Activated T-cell treated with anti-CD3 and anti-CD28 coated beads, Interleukin-2, amount 50 U/mL, for 72 hours (primary cell): ENCODE data around the gene SHISA5. TPM values are rescaled to one million over a fixed set of nuclear protein-coding genes. Genes with fewer than 3 reads are reported as not detected.

Experiments used
- ATAC-seq, 2 donors: fragments of 150-1000 bp; cut with Tn5 transposase; replicated peaks in 1 of 2; 2 replicates each; pipeline ENCODE4 v1.10.0; 2021; ENCODE audit warnings: moderate library complexity in 2 of 2, mild to moderate bottlenecking in 1 of 2
- DNase-seq, 2 donors: peaks; one replicate each; pipeline ENCODE4 v3.0.0; 2021 to 2022; ENCODE audit warnings: mixed read lengths in 1 of 2
- H3K27ac Mint-ChIP-seq: one replicate; pipeline ENCODE4 v1.8.0; 2022; ENCODE audit warnings: mild to moderate bottlenecking, moderate library complexity, mixed read lengths
- H3K27me3 Mint-ChIP-seq: one replicate; pipeline ENCODE4 v1.8.0; 2022; ENCODE audit warnings: low read depth, mixed read lengths
- H3K36me3 Mint-ChIP-seq, 2 donors: one replicate each; pipeline ENCODE4 v1.8.0; 2022; ENCODE audit warnings: mixed read lengths in 2 of 2, mild to moderate bottlenecking in 1 of 2; ENCODE audit not compliant: insufficient read depth in 2 of 2
- H3K4me1 Mint-ChIP-seq: one replicate; pipeline ENCODE4 v1.8.0; 2022; ENCODE audit warnings: low read depth, mixed read lengths
- H3K4me3 Mint-ChIP-seq, 2 donors: one replicate each; pipeline ENCODE4 v1.8.0; 2022; ENCODE audit warnings: mild to moderate bottlenecking in 2 of 2, mixed read lengths in 2 of 2, moderate library complexity in 2 of 2
- H3K9me3 Mint-ChIP-seq, 2 donors: one replicate each; pipeline ENCODE4 v1.8.0; 2022; ENCODE audit warnings: mixed read lengths in 2 of 2
- total RNA-seq, 2 donors: library from RNA; stranded (reverse); gene quantifications; one replicate each; pipeline ENCODE4 v1.2.3, GENCODE V29; 2022

Gene SHISA5
- total RNA-seq, 2 donors from 2014 or later, result 69.3 to 101 TPM

- Mint-ChIP-seq H3K27me3 (no peaks in the 10 kb centered on the region), H3K4me1 (no peaks in the 10 kb centered on the region), H3K9me3 (no peaks in the 10 kb centered on the region), H3K4me3 (no peak overlapping the region), H3K27ac (no peak overlapping the region), H3K36me3 (peaks cover 0 to 5% of the 10 kb centered on the region in 2 donors)
- no peak for DNase-seq
- no peak for ATAC-seq
Measured at GRCh38 chr3:48459773-48460516, 44.0 kb downstream of the SHISA5 start.

DNA sequence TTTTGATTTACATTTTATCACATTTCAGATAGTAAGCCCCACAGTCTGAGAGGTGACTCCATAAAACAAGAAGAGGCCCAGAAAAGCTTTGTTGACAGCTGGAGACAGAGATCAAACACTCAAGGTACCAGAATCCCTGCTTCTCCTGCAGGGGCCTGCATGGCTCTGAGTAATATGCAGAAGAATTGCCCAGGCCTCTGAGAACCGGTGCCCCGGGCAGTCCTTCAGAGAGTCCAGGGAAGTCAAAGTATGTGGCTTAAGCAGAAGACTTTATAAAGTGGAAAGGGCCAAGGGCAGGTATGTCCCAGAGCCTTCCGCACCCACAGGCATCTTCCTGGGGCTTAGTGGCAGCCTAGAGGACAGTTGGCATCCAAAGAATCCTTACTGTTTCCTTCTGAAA lies 44.6 kb downstream of the SHISA5 start:
- ATAC-seq, result no peak
- no peak for DNase-seq
- Mint-ChIP-seq H3K27ac (no peak overlapping the region), H3K9me3 (no peaks in the 10 kb centered on the region), H3K4me3 (no peak overlapping the region), H3K4me1 (no peaks in the 10 kb centered on the region), H3K36me3 (peaks cover 0 to 5% of the 10 kb centered on the region in 2 donors), H3K27me3 (no peaks in the 10 kb centered on the region)

GRCh38 chr3:48456456-48456855 lies 47.5 kb downstream of the SHISA5 start:
- H3K9me3 Mint-ChIP-seq, result no peaks in the 10 kb centered on the region
- no peaks in the 10 kb centered on the region for H3K27me3 Mint-ChIP-seq
- ATAC-seq (no peak), DNase-seq (no peak)
- H3K4me1 Mint-ChIP-seq, result no peaks in the 10 kb centered on the region
- H3K27ac Mint-ChIP-seq, result no peak overlapping the region
- H3K36me3 Mint-ChIP-seq, result peaks cover 2 to 7% of the 10 kb centered on the region in 2 donors
- no peak overlapping the region for H3K4me3 Mint-ChIP-seq

GRCh38 chr3:48451270-48451669 lies 52.7 kb downstream of the SHISA5 start:
- no peak overlapping the region for H3K4me3 Mint-ChIP-seq
- H3K36me3 Mint-ChIP-seq, result peaks cover 6 to 14% of the 10 kb centered on the region in 2 donors
- no peaks in the 10 kb centered on the region for H3K9me3 Mint-ChIP-seq
- H3K4me1 Mint-ChIP-seq, result peaks cover 23% of the 10 kb centered on the region
- DNase-seq (no peak), ATAC-seq (no peak)
- no peak overlapping the region for H3K27ac Mint-ChIP-seq
- no peaks in the 10 kb centered on the region for H3K27me3 Mint-ChIP-seq

DNA sequence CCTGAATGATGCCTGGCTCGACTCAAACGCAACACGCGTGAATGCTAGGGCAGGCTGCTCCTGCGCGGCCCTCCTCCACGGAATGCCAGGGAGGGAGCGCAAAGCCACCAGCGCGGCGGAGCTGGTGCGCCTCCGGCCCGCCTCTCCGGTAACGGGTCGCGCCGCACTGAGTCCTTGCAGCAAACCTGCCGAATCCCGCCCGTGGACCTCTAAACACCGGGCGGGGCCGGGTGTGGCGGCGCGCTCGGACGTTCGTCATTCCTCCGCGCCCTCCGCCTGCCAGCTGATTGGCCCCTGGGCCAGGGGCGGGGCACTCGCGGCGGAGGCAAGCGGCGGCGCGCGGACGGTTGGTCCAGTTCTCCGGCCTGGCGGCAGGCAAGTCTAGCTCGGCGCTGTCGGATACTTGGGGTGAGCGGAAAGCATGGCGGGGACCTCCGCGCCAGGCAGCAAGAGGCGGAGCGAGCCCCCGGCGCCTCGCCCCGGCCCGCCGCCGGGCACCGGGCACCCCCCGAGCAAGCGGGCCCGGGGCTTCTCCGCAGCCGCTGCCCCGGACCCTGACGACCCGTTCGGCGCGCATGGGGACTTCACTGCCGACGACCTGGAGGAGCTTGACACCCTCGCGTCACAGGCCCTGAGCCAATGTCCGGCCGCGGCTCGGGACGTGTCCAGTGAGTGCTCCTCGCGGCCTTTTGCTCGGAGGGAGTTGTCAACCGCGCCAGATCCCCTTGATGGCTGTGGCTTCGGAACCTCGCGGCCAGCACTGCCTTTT lies 57.4 kb downstream of the SHISA5 start, which contains the start of gene ATRIP:
Gene ATRIP (plus strand): TSS at position 313 of the 769 bp plus-strand sequence. CDS start 109 bp downstream, at position 422.
- Mint-ChIP-seq H3K4me1 (peaks cover 54% of the 10 kb centered on the region), H3K27ac (peak within 1 kb of the TSS; percentile 66), H3K36me3 (peaks cover 7 to 16% of the 10 kb centered on the region in 2 donors), H3K27me3 (no peaks in the 10 kb centered on the region), H3K4me3 (peak within 1 kb of the TSS; percentile 95 to 100), H3K9me3 (no peaks in the 10 kb centered on the region)
- DNase-seq (peak; percentile 92 to 95), ATAC-seq (peak; percentile 96 to 99)

DNA sequence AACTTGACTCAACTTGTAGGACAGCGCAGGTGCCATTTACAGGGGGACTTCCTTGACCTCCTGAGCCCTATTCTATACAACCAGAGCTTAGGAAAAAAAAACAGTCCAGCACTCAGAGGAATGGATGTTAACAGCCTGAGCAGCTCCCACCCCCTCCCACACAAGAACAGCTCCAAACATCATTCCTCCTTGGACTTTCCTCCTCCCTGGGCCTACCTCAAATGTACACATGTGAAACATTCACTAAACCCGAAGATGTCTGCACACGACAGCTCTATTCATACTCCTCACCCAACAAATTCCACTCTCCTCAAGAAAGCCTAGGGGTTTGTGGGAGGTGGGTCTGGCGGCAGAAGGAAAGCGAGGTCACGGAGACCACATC lies 57.9 kb downstream of the SHISA5 start:
- Mint-ChIP-seq H3K27me3 (no peaks in the 10 kb centered on the region), H3K9me3 (no peaks in the 10 kb centered on the region), H3K27ac (peak overlapping the region; percentile 64), H3K4me3 (peak overlapping the region; percentile 95 to 100), H3K4me1 (peaks cover 58% of the 10 kb centered on the region), H3K36me3 (peaks cover 7 to 20% of the 10 kb centered on the region in 2 donors)
- DNase-seq (no peak), ATAC-seq (no peak)

DNA sequence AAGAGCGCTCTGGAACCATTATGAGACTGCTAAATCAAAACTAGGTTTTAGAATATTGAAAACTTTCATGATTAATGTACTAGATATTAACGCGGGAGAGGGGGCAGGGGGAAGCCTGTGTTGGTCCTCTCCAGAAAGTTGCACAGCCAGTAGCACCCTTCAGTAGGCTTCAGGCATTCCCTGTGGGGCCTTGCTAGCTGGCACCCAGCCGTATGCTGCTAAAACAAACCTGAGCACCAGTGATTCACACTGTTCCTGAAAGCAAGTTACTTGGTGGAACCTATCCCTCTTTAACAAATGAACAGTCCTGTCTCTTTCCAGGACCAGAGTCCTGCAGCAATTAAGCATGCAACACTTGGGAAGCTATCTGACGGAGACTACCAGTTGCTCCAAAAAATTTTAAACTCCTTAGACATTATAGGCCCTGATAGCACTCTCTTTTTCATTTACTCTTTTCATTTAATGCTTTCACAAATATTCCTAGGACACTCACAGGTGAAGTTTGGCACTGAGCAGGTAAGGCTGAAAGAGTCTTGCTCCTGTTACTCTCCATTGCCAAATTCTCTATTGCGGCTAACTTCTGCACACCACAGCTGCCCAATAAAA lies 58.6 kb downstream of the SHISA5 start:
- H3K9me3 Mint-ChIP-seq, result no peaks in the 10 kb centered on the region
- H3K4me1 Mint-ChIP-seq, result peaks cover 58% of the 10 kb centered on the region
- ATAC-seq, result no peak
- H3K27me3 Mint-ChIP-seq, result no peaks in the 10 kb centered on the region
- peak overlapping the region; percentile 95 to 100 for H3K4me3 Mint-ChIP-seq
- peaks cover 7 to 20% of the 10 kb centered on the region in 2 donors for H3K36me3 Mint-ChIP-seq
- no peak for DNase-seq
- H3K27ac Mint-ChIP-seq, result peak overlapping the region; percentile 64

DNA sequence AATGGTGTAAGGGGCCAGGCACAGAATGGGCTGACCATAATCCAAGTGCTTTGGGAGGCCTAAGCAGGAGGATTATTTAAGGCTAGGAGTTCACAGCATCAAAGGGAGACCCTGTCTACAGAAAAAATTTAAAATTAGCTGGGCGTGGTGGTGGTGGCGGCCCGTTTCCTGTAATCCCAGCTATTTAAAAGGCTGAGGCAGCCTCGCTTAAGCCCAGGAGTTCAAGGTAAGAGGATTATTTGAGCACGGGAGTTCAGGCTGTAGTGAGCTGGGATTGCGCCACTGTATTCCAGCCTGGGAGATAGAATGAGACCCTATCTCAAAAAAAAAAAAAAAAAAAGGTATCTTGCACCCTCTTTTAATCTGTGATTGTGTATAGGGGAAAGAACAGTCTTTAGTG lies 62.0 kb downstream of the SHISA5 start:
- H3K4me1 Mint-ChIP-seq, result peaks cover 60% of the 10 kb centered on the region
- H3K4me3 Mint-ChIP-seq, result peak overlapping the region; percentile 91 to 92
- H3K9me3 Mint-ChIP-seq, result no peaks in the 10 kb centered on the region
- peaks cover 7 to 17% of the 10 kb centered on the region in 2 donors for H3K36me3 Mint-ChIP-seq
- H3K27me3 Mint-ChIP-seq, result no peaks in the 10 kb centered on the region
- DNase-seq (no peak), ATAC-seq (no peak)
- peak overlapping the region; percentile 89 for H3K27ac Mint-ChIP-seq

DNA sequence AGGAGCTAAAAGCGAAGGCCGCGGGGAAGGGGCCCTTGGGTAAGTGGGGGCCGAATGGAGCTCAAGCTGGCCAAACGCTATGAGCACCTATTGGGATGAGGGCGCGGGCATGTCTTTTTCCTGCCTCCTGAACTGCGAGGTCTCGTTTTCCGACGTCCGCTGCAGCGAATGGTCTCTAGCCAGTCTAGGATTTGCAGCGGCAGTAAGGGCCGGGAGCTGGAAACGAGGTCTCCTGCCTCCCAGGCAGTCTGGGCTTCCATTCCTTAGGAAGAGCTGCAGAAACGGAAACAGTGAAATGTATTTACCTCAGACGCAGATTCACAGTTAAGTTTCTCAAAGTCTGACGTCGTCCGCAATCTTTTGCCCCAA lies 63.4 kb downstream of the SHISA5 start:
- ATAC-seq, result peak in 1 of 2 donors; percentile 0
- H3K4me1 Mint-ChIP-seq, result peaks cover 51% of the 10 kb centered on the region

DNA sequence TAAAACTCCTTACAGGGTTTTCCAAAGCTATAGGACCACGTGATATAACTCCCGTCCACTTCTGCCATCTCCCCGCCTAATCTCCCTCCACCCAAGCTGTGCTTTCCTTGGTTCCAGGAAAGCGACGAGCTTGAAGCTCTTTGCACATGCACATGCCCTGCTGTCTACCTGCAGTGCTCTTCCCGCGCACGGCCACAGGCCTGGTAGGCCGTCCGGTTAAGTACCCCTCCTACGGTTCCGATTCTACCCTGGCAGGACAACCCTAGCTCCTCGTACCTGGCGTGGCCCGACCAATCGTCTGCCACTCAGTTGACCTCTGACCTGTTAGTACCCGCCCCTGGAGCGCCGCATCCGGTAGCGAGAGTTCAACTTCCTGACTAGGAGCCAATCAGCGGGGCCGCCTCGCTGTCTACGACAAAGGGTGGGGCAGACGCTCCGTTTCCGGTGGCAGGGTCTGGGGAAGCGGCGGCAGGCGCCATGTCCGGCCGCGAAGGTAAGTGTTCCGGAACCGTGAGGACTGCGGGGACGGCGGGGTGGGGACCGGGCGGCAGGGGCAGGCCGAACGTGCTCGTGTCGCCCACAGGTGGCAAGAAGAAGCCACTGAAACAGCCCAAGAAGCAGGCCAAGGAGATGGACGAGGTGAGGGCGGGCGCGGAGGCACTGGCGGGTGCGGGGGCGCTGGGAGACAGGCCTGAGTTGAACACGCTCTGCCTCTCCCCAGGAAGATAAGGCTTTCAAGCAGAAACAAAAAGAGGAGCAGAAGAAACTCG lies 64.0 kb downstream of the SHISA5 start, which contains the start of the genes CCDC51 and TMA7:
Gene CCDC51 (minus strand): TSS at position 300 of the 770 bp plus-strand sequence. CDS start 4,991 bp downstream, outside the sequence.
Gene TMA7 (plus strand): TSS at position 438 of the 770 bp plus-strand sequence. CDS start 40 bp downstream, at position 478.
- DNase-seq (peak; percentile 99), ATAC-seq (peak; percentile 97)
- H3K27me3 Mint-ChIP-seq, result no peaks in the 10 kb centered on the region
- peak within 1 kb of the TSS; percentile 91 to 92 for H3K4me3 Mint-ChIP-seq
- H3K4me1 Mint-ChIP-seq, result peaks cover 47% of the 10 kb centered on the region
- peak within 1 kb of the TSS; percentile 89 for H3K27ac Mint-ChIP-seq
- H3K36me3 Mint-ChIP-seq, result peaks cover 7 to 13% of the 10 kb centered on the region in 2 donors
- H3K9me3 Mint-ChIP-seq, result no peaks in the 10 kb centered on the region

More for the DNA sequence above, 63.4 kb downstream of the SHISA5 start:
- H3K27me3 Mint-ChIP-seq, result no peaks in the 10 kb centered on the region
- H3K4me3 Mint-ChIP-seq, result peak overlapping the region; percentile 91 to 92
- DNase-seq, result peak in 1 of 2 donors; percentile 20
- H3K36me3 Mint-ChIP-seq, result peaks cover 7 to 13% of the 10 kb centered on the region in 2 donors
- peak overlapping the region; percentile 89 for H3K27ac Mint-ChIP-seq
- H3K9me3 Mint-ChIP-seq, result no peaks in the 10 kb centered on the region

GRCh38 chr3:48437812-48438211 lies 66.2 kb downstream of the SHISA5 start:
- no peaks in the 10 kb centered on the region for H3K27me3 Mint-ChIP-seq
- peak overlapping the region; percentile 58 for H3K27ac Mint-ChIP-seq
- no peaks in the 10 kb centered on the region for H3K9me3 Mint-ChIP-seq
- H3K4me1 Mint-ChIP-seq, result peaks cover 36% of the 10 kb centered on the region
- H3K36me3 Mint-ChIP-seq, result peaks cover 4 to 6% of the 10 kb centered on the region in 2 donors
- no peak overlapping the region for H3K4me3 Mint-ChIP-seq
- no peak for DNase-seq
- no peak for ATAC-seq

DNA sequence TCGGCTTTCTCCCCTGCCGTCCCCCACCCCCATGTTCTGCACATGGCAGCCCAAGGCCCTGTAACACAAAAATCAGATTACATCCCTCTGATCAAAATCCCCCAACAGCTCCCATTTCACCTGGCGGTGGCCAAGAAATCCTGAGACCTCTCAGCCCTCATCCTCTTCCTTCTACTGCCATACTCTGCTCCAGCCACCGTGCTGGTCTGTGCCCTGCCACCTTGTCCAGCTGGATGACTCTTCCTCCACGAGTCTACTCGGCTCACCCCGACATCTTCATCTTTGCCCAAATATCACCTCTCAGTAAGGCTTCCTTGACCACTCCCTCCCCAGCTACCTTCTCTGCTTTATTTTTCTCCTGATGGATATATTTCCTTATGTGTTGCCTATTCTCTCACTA lies 67.1 kb downstream of the SHISA5 start:
- Mint-ChIP-seq H3K4me3 (no peak overlapping the region), H3K9me3 (no peaks in the 10 kb centered on the region), H3K4me1 (peaks cover 29% of the 10 kb centered on the region), H3K27ac (no peak overlapping the region), H3K27me3 (no peaks in the 10 kb centered on the region), H3K36me3 (peaks cover 4 to 6% of the 10 kb centered on the region in 2 donors)
- no peak for ATAC-seq
- DNase-seq, result no peak
